Erythroblast (primary cell): ENCODE results near the gene ZNF488.

ENCODE experiments used
- GATA1 ChIP-seq: IDR thresholded peaks from 2 replicates; pipeline ENCODE4 v1.6.1; 2011; ENCODE audit warnings: low read depth, mild to moderate bottlenecking, control low read depth, low read length, moderate library complexity
- POLR2A ChIP-seq: IDR thresholded peaks from 2 replicates; pipeline ENCODE4 v1.6.1; 2011; ENCODE audit warnings: mild to moderate bottlenecking, low read length

GRCh38 chr10:47339186-47339735 is 44.8 kb downstream of the ZNF488 start:
- TF ChIP-seq POLR2A (no peak), GATA1 (no peak)
